ENCODE results near the gene NPC1. TPM values are rescaled to one million over a fixed set of nuclear protein-coding genes. Genes with fewer than 3 reads are reported as not detected.
A peak's percentile ranks its signal among the peaks of the same experiment; 100 is the strongest.
"Not testable (repeated sequence)": the region's sequence is repeated elsewhere in the genome, so short reads cannot be mapped to it uniquely, and the experiment has no call there.

The NPC1 gene
- total RNA-seq, 1 donor from 2014 or later, result 24.1 TPM

GRCh38 chr18:23512641-23513040, 73.7 kb downstream of the NPC1 start:
- no peaks in the 10 kb centered on the region for H3K4me1 Mint-ChIP-seq (ENCODE audit: unreplicated experiment)
- peaks cover 24% of the 10 kb centered on the region for H3K36me3 Mint-ChIP-seq (ENCODE audit: low read depth, unreplicated experiment)
- no peaks in the 10 kb centered on the region for H3K9me3 Mint-ChIP-seq (ENCODE audit: unreplicated experiment)
- DNase-seq (ENCODE audit: low spot score), result no peak
- no peak overlapping the region for H3K27ac Mint-ChIP-seq (ENCODE audit: unreplicated experiment)
- H3K27me3 Mint-ChIP-seq (ENCODE audit: unreplicated experiment), result peaks cover 3% of the 10 kb centered on the region
- TF ChIP-seq CTCF (IDR thresholded peaks at IDR 0.05; ENCODE audit: unreplicated experiment), result no peak
- no peak overlapping the region for H3K4me3 Mint-ChIP-seq (ENCODE audit: unreplicated experiment)

- DNase-seq (ENCODE audit: low spot score); H3K9me3 Mint-ChIP-seq (ENCODE audit: unreplicated experiment); H3K4me3 Mint-ChIP-seq (ENCODE audit: unreplicated experiment); H3K4me1 Mint-ChIP-seq (ENCODE audit: unreplicated experiment); H3K27me3 Mint-ChIP-seq (ENCODE audit: unreplicated experiment); H3K27ac Mint-ChIP-seq (ENCODE audit: unreplicated experiment): not testable (repeated sequence)
- H3K36me3 Mint-ChIP-seq (ENCODE audit: low read depth, unreplicated experiment), result peaks cover 28% of the 10 kb centered on the region
Measured at GRCh38 chr18:23512216-23512615, 74.1 kb downstream of the NPC1 start.

GRCh38 chr18:23510923-23511322, 75.4 kb downstream of the NPC1 start:
- not testable (repeated sequence) for H3K27me3 Mint-ChIP-seq (ENCODE audit: unreplicated experiment); H3K4me3 Mint-ChIP-seq (ENCODE audit: unreplicated experiment); H3K9me3 Mint-ChIP-seq (ENCODE audit: unreplicated experiment); H3K27ac Mint-ChIP-seq (ENCODE audit: unreplicated experiment); H3K4me1 Mint-ChIP-seq (ENCODE audit: unreplicated experiment); DNase-seq (ENCODE audit: low spot score)
- peaks cover 28% of the 10 kb centered on the region for H3K36me3 Mint-ChIP-seq (ENCODE audit: low read depth, unreplicated experiment)

GRCh38 chr18:23506393-23506792, 79.9 kb downstream of the NPC1 start:
- Mint-ChIP-seq H3K36me3 (ENCODE audit: low read depth, unreplicated experiment) (peaks cover 26% of the 10 kb centered on the region), H3K9me3 (ENCODE audit: unreplicated experiment) (no peaks in the 10 kb centered on the region), H3K4me1 (ENCODE audit: unreplicated experiment) (peaks cover 5% of the 10 kb centered on the region), H3K4me3 (ENCODE audit: unreplicated experiment) (no peak overlapping the region), H3K27me3 (ENCODE audit: unreplicated experiment) (peaks cover 10% of the 10 kb centered on the region), H3K27ac (ENCODE audit: unreplicated experiment) (no peak overlapping the region)
- TF ChIP-seq CTCF (IDR thresholded peaks at IDR 0.05; ENCODE audit: unreplicated experiment), result no peak
- no peak for DNase-seq (ENCODE audit: low spot score)

- H3K9me3 Mint-ChIP-seq (ENCODE audit: unreplicated experiment), result no peaks in the 10 kb centered on the region
- no peak for DNase-seq (ENCODE audit: low spot score)
- H3K27me3 Mint-ChIP-seq (ENCODE audit: unreplicated experiment), result peaks cover 14% of the 10 kb centered on the region
- peaks cover 16% of the 10 kb centered on the region for H3K36me3 Mint-ChIP-seq (ENCODE audit: low read depth, unreplicated experiment)
- peak overlapping the region; percentile 95 for H3K4me3 Mint-ChIP-seq (ENCODE audit: unreplicated experiment)
- H3K4me1 Mint-ChIP-seq (ENCODE audit: unreplicated experiment), result peaks cover 5% of the 10 kb centered on the region
- no peak for TF ChIP-seq CTCF (IDR thresholded peaks at IDR 0.05; ENCODE audit: unreplicated experiment)
- H3K27ac Mint-ChIP-seq (ENCODE audit: unreplicated experiment), result no peak overlapping the region
Measured at GRCh38 chr18:23504720-23505119, 81.6 kb downstream of the NPC1 start.

- H3K9me3 Mint-ChIP-seq (ENCODE audit: unreplicated experiment), result no peaks in the 10 kb centered on the region
- H3K27me3 Mint-ChIP-seq (ENCODE audit: unreplicated experiment), result peaks cover 14% of the 10 kb centered on the region
- no peak for TF ChIP-seq CTCF (IDR thresholded peaks at IDR 0.05; ENCODE audit: unreplicated experiment)
- H3K27ac Mint-ChIP-seq (ENCODE audit: unreplicated experiment), result no peak overlapping the region
- peaks cover 16% of the 10 kb centered on the region for H3K36me3 Mint-ChIP-seq (ENCODE audit: low read depth, unreplicated experiment)
- peaks cover 5% of the 10 kb centered on the region for H3K4me1 Mint-ChIP-seq (ENCODE audit: unreplicated experiment)
- no peak for DNase-seq (ENCODE audit: low spot score)
- H3K4me3 Mint-ChIP-seq (ENCODE audit: unreplicated experiment), result peak overlapping the region; percentile 95
Measured at GRCh38 chr18:23503963-23504344, 82.4 kb downstream of the NPC1 start.

All from endothelial cell (in vitro differentiated cells).